NB4 (cell line): ENCODE data around the gene JPT1.

Source experiments
- CTCF ChIP-seq: IDR thresholded peaks from one replicate; pipeline ENCODE4 v1.5.1; 2012; ENCODE audit warnings: low read depth, low read length
- MAX ChIP-seq: IDR thresholded peaks from 2 replicates; pipeline ENCODE4 v1.6.1; 2011; ENCODE audit warnings: low read depth, low read length
- MYC ChIP-seq: IDR thresholded peaks from 2 replicates; pipeline ENCODE4 v1.6.1; 2011; ENCODE audit warnings: low read depth, low read length
- POLR2A ChIP-seq: IDR thresholded peaks from 2 replicates; pipeline ENCODE4 v1.6.1; 2011; ENCODE audit warnings: mild to moderate bottlenecking; ENCODE audit not compliant: insufficient read length; ENCODE audit errors: extremely low read depth

GRCh38 chr17:75105126-75106080 lies 48.9 kb downstream of the JPT1 start:
- peak; percentile 77 for TF ChIP-seq CTCF
- no peak for TF ChIP-seq POLR2A
- TF ChIP-seq MAX = no peak
- TF ChIP-seq MYC = no peak
